Astrocyte of the cerebellum (primary cell): ENCODE data around the gene PAM16.

ENCODE experiments used
- DNase-seq: peaks from one replicate; pipeline ENCODE4 v3.0.0-alpha.2; 2011; ENCODE audit warnings: low read depth
- H3K4me3 ChIP-seq: 2 replicates; pipeline ENCODE4 v1.5.1; 2011; ENCODE audit warnings: mild to moderate bottlenecking, low read depth, low read length, moderate library complexity
- CTCF ChIP-seq: IDR thresholded peaks from 2 replicates; pipeline ENCODE4 v1.5.1; 2012; ENCODE audit warnings: low read length, low read depth, moderate library complexity, mild to moderate bottlenecking; ENCODE audit errors: missing control alignments
- in situ Hi-C: cut with HindIII; loops from 2 replicates; pipeline ENCODE4 v1.10.0; 2017; ENCODE audit warnings: low sequenced_read_pairs

PAM16 gene

GRCh38 chr16:4317532-4318450 is 33.3 kb downstream of the PAM16 start:
- H3K4me3 ChIP-seq = peak overlapping the region; percentile 75
- no peak for DNase-seq
- in situ Hi-C loops = no loop called here
- TF ChIP-seq CTCF = no peak

- H3K4me3 ChIP-seq = peak overlapping the region; percentile 75
- TF ChIP-seq CTCF = no peak
- DNase-seq = no peak
- in situ Hi-C loops = no loop called here
Measured at GRCh38 chr16:4316864-4317531, 34.1 kb downstream of the PAM16 start.

- DNase-seq = no peak
- peak overlapping the region; percentile 75 for H3K4me3 ChIP-seq
- TF ChIP-seq CTCF = no peak
- in situ Hi-C loops = no loop called here
Measured at GRCh38 chr16:4316108-4316863, 34.8 kb downstream of the PAM16 start.

- in situ Hi-C loops = no loop called here
- TF ChIP-seq CTCF = no peak
- DNase-seq = no peak
- H3K4me3 ChIP-seq = peak within 1 kb of the TSS; percentile 75
Measured at GRCh38 chr16:4315186-4316107, 35.7 kb downstream of the PAM16 start, which contains the start of gene GLIS2. Gene GLIS2, plus strand, starts transcription at chr16:4316067. Its CDS starts 16,214 bp downstream, at chr16:4332281.

GRCh38 chr16:4314532-4315185 is 36.5 kb downstream of the PAM16 start:
- DNase-seq = no peak
- H3K4me3 ChIP-seq = peak overlapping the region; percentile 75
- TF ChIP-seq CTCF = no peak
- in situ Hi-C loops = no loop called here
